Fibroblast of skin of right biceps (primary cell): ENCODE results near the gene ADIPOR2.

Experiments
- DNase-seq: peaks from one replicate; pipeline ENCODE4 v3.0.0-alpha.2; 2013

ADIPOR2 gene

GRCh38 chr12:1832801-1833595 lies 142.1 kb downstream of the ADIPOR2 start:
- no peak for DNase-seq

GRCh38 chr12:1833596-1834028 lies 142.7 kb downstream of the ADIPOR2 start:
- no peak for DNase-seq

- DNase-seq, result no peak
These were observed 143.5 kb downstream of the ADIPOR2 start for GRCh38 chr12:1834186-1834925.

- DNase-seq, result no peak
These were observed 144.6 kb downstream of the ADIPOR2 start for GRCh38 chr12:1835211-1836131.

GRCh38 chr12:1836241-1836803 lies 145.5 kb downstream of the ADIPOR2 start:
- no peak for DNase-seq

- DNase-seq, result no peak
These were observed 146.1 kb downstream of the ADIPOR2 start for GRCh38 chr12:1836854-1837421.

- DNase-seq, result no peak
These were observed 146.8 kb downstream of the ADIPOR2 start for GRCh38 chr12:1837541-1838204.
